RKO (cell line): ENCODE results near the gene SHISA9.

Experiments
- DNase-seq: peaks from one replicate; pipeline ENCODE4 v3.0.0-alpha.2; 2016; ENCODE audit warnings: low spot score

The SHISA9 gene

GRCh38 chr16:13076878-13077277, 175.5 kb downstream of the SHISA9 start:
- DNase-seq = no peak

- no peak for DNase-seq
These were observed 176.4 kb downstream of the SHISA9 start for GRCh38 chr16:13077816-13078215.

GRCh38 chr16:13080531-13080930, 179.1 kb downstream of the SHISA9 start:
- DNase-seq = no peak

- DNase-seq = no peak
These were observed 180.5 kb downstream of the SHISA9 start for GRCh38 chr16:13081825-13082331.

GRCh38 chr16:13083681-13084080, 182.3 kb downstream of the SHISA9 start:
- DNase-seq = no peak

- no peak for DNase-seq
These were observed 182.9 kb downstream of the SHISA9 start for GRCh38 chr16:13084331-13084730.

- DNase-seq = no peak
These were observed 192.3 kb downstream of the SHISA9 start for GRCh38 chr16:13093661-13094060.

- DNase-seq = no peak
These were observed 193.7 kb downstream of the SHISA9 start for GRCh38 chr16:13095061-13095460.

- no peak for DNase-seq
These were observed 197.1 kb downstream of the SHISA9 start for GRCh38 chr16:13098536-13098935.

- no peak for DNase-seq
These were observed 198.4 kb downstream of the SHISA9 start for GRCh38 chr16:13099822-13100221.

GRCh38 chr16:13100970-13101369, 199.6 kb downstream of the SHISA9 start:
- DNase-seq = no peak

- DNase-seq = no peak
These were observed 200.4 kb downstream of the SHISA9 start for GRCh38 chr16:13101828-13102227.

- no peak for DNase-seq
These were observed 201.0 kb downstream of the SHISA9 start for GRCh38 chr16:13102401-13102800.

GRCh38 chr16:13103831-13104530, 202.6 kb downstream of the SHISA9 start:
- no peak for DNase-seq

GRCh38 chr16:13104772-13105171, 203.4 kb downstream of the SHISA9 start:
- DNase-seq = no peak

- no peak for DNase-seq
These were observed 204.0 kb downstream of the SHISA9 start for GRCh38 chr16:13105427-13105826.

GRCh38 chr16:13106464-13106863, 205.1 kb downstream of the SHISA9 start:
- no peak for DNase-seq

- DNase-seq = no peak
These were observed 206.7 kb downstream of the SHISA9 start for GRCh38 chr16:13108126-13108525.

- DNase-seq = no peak
These were observed 207.8 kb downstream of the SHISA9 start for GRCh38 chr16:13109171-13109570.

GRCh38 chr16:13110124-13110796, 208.9 kb downstream of the SHISA9 start:
- peak; percentile 4 for DNase-seq

GRCh38 chr16:13111747-13112146, 210.3 kb downstream of the SHISA9 start:
- no peak for DNase-seq

GRCh38 chr16:13113741-13114140, 212.3 kb downstream of the SHISA9 start:
- no peak for DNase-seq

- no peak for DNase-seq
These were observed 216.7 kb downstream of the SHISA9 start for GRCh38 chr16:13118091-13118490.

- DNase-seq = no peak
These were observed 218.7 kb downstream of the SHISA9 start for GRCh38 chr16:13120091-13120490.
